ENCODE measurements around the gene SFRP2.

SFRP2 gene

DNA sequence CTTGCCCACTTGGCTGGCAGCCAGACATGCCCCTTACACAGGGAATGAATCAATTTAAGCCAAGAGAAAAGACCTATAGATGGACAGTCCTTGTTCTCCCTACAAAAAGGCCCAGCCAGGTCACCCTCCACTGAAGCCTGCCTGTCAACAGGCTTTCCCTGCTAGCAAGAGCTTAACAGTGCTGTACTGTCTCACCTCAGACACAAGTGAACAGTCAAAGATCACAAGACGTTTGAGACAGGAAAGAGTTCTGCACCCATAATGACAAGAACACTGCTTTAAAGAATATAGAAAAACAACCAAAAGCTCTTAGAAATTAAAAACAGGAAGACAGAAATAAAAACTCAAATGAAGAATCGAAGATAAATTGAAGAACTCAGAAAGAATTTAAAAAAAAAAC, 33.7 kb downstream of the SFRP2 start:
- Histone ChIP-seq H3K27ac (ENCODE audit: low read length) (no peak overlapping the region), H3K36me3 (ENCODE audit: insufficient read depth, low read length) (no peaks in the 10 kb centered on the region), H3K27me3 (ENCODE audit: insufficient read depth, low read length, poor library complexity) (no peaks in the 10 kb centered on the region), H3K4me2 (ENCODE audit: insufficient read depth, low read length) (no peak overlapping the region), H3K4me3 (ENCODE audit: low read depth in 1 of 2, low read length in 2 of 2) (no peak overlapping the region), H3K79me2 (ENCODE audit: insufficient read depth, low read length) (no peaks in the 10 kb centered on the region), H4K20me1 (ENCODE audit: insufficient read depth, low read length) (no peaks in the 10 kb centered on the region), H3K4me1 (ENCODE audit: insufficient read depth, low read length) (no peaks in the 10 kb centered on the region), H3K9ac (ENCODE audit: low read depth, low read length) (no peak overlapping the region), H2AFZ (ENCODE audit: low read depth, low read length) (no peak overlapping the region), H3K9me3 (ENCODE audit: insufficient read depth, low read length, severe bottlenecking) (no peaks in the 10 kb centered on the region)
- TF ChIP-seq, protein P1, sequence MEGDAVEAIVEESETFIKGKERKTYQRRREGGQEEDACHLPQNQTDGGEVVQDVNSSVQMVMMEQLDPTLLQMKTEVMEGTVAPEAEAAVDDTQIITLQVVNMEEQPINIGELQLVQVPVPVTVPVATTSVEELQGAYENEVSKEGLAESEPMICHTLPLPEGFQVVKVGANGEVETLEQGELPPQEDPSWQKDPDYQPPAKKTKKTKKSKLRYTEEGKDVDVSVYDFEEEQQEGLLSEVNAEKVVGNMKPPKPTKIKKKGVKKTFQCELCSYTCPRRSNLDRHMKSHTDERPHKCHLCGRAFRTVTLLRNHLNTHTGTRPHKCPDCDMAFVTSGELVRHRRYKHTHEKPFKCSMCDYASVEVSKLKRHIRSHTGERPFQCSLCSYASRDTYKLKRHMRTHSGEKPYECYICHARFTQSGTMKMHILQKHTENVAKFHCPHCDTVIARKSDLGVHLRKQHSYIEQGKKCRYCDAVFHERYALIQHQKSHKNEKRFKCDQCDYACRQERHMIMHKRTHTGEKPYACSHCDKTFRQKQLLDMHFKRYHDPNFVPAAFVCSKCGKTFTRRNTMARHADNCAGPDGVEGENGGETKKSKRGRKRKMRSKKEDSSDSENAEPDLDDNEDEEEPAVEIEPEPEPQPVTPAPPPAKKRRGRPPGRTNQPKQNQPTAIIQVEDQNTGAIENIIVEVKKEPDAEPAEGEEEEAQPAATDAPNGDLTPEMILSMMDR (IDR thresholded peaks at IDR 0.05; ENCODE audit: borderline replicate concordance, extremely low read depth, low read length, poor library complexity, severe bottlenecking) = no peak
- TF ChIP-seq EZH2 (IDR thresholded peaks at IDR 0.05; ENCODE audit: borderline replicate concordance, low read depth, low read length, severe bottlenecking) = no peak
- ATAC-seq (ENCODE audit: insufficient read depth, low read depth) = no peak
- DNase-seq = no peak

GRCh38 chr4:153750197-153750817, 38.6 kb downstream of the SFRP2 start:
- DNase-seq = peak; percentile 78
- TF ChIP-seq EZH2 (IDR thresholded peaks at IDR 0.05; ENCODE audit: borderline replicate concordance, low read depth, low read length, severe bottlenecking) = no peak
- TF ChIP-seq, protein P1 (IDR thresholded peaks at IDR 0.05; ENCODE audit: borderline replicate concordance, extremely low read depth, low read length, poor library complexity, severe bottlenecking) = peak; percentile 93
- Histone ChIP-seq H3K9ac (ENCODE audit: low read depth, low read length) (no peak overlapping the region), H2AFZ (ENCODE audit: low read depth, low read length) (no peak overlapping the region), H3K4me2 (ENCODE audit: insufficient read depth, low read length) (no peak overlapping the region), H3K27ac (ENCODE audit: low read length) (no peak overlapping the region), H3K79me2 (ENCODE audit: insufficient read depth, low read length) (no peaks in the 10 kb centered on the region), H3K27me3 (ENCODE audit: insufficient read depth, low read length, poor library complexity) (no peaks in the 10 kb centered on the region), H3K4me1 (ENCODE audit: insufficient read depth, low read length) (peaks cover 13% of the 10 kb centered on the region), H3K36me3 (ENCODE audit: insufficient read depth, low read length) (no peaks in the 10 kb centered on the region), H3K4me3 (ENCODE audit: low read depth in 1 of 2, low read length in 2 of 2) (no peak overlapping the region), H3K9me3 (ENCODE audit: insufficient read depth, low read length, severe bottlenecking) (no peaks in the 10 kb centered on the region), H4K20me1 (ENCODE audit: insufficient read depth, low read length) (no peaks in the 10 kb centered on the region)
- ATAC-seq (ENCODE audit: insufficient read depth, low read depth) = peak; percentile 98

- Histone ChIP-seq H3K36me3 (ENCODE audit: insufficient read depth, low read length) (no peaks in the 10 kb centered on the region), H3K27me3 (ENCODE audit: insufficient read depth, low read length, poor library complexity) (no peaks in the 10 kb centered on the region), H3K4me1 (ENCODE audit: insufficient read depth, low read length) (peaks cover 13% of the 10 kb centered on the region), H3K27ac (ENCODE audit: low read length) (no peak overlapping the region; the same call in 1 of the 2 replicates), H3K79me2 (ENCODE audit: insufficient read depth, low read length) (no peaks in the 10 kb centered on the region), H2AFZ (ENCODE audit: low read depth, low read length) (no peak overlapping the region), H4K20me1 (ENCODE audit: insufficient read depth, low read length) (no peaks in the 10 kb centered on the region), H3K9ac (ENCODE audit: low read depth, low read length) (no peak overlapping the region), H3K9me3 (ENCODE audit: insufficient read depth, low read length, severe bottlenecking) (no peaks in the 10 kb centered on the region), H3K4me2 (ENCODE audit: insufficient read depth, low read length) (no peak overlapping the region), H3K4me3 (ENCODE audit: low read depth in 1 of 2, low read length in 2 of 2) (no peak overlapping the region)
- ATAC-seq (ENCODE audit: insufficient read depth, low read depth) (no peak), DNase-seq (no peak)
- TF ChIP-seq, protein P1 (IDR thresholded peaks at IDR 0.05; ENCODE audit: borderline replicate concordance, extremely low read depth, low read length, poor library complexity, severe bottlenecking) = no peak
- no peak for TF ChIP-seq EZH2 (IDR thresholded peaks at IDR 0.05; ENCODE audit: borderline replicate concordance, low read depth, low read length, severe bottlenecking)
These were observed 40.5 kb downstream of the SFRP2 start for GRCh38 chr4:153748378-153748777.
